Right renal pelvis (tissue), 4 donors: ENCODE data around the gene LRRC7. TPM values are rescaled to one million over a fixed set of nuclear protein-coding genes. Genes with fewer than 3 reads are reported as not detected.
A peak's percentile ranks its signal among the peaks of the same experiment; 100 is the strongest.

ENCODE experiments used
- DNase-seq, 4 donors: peaks; one replicate each; pipeline ENCODE4 v3.0.0-alpha.2; 2013; ENCODE audit warnings: low read depth in 4 of 4, low spot score in 3 of 4, missing footprints in 1 of 4
- polyA plus RNA-seq, 4 donors: library from polyadenylated mRNA; unstranded; fragments of 120-200 nt; gene quantifications; one replicate each; pipeline ENCODE4 v1.2.1, GENCODE V29; 2013; ENCODE audit not compliant: insufficient read length in 4 of 4

LRRC7 gene
- polyA plus RNA-seq, 4 donors, result 5.7 to 8.2 (median 6.7) TPM

DNA sequence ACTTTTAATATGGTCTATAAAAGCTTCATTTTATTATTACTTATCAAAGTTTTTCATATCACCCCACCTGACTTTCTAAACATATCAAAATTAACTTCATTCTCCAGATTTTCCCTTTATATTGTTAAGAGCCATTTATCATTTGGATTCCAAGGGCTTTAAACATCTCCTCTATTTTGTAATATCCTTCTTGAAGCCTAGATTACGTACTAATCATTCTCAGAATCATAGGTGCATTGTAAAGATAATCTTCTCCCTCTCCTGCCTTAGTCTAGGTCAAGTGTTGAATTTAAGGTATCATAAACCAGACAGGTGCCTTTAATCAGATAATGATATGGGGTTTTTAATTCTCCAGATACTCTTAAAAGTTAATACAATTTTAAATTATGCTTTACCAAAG, 509.3 kb downstream of the LRRC7 start:
- DNase-seq, result no peak

GRCh38 chr1:70079546-70079945, 511.8 kb downstream of the LRRC7 start:
- DNase-seq, result no peak

- no peak for DNase-seq
These were observed 515.8 kb downstream of the LRRC7 start for GRCh38 chr1:70083519-70083918.

GRCh38 chr1:70084314-70084915, 516.7 kb downstream of the LRRC7 start:
- no peak for DNase-seq

- DNase-seq, result no peak
These were observed 517.8 kb downstream of the LRRC7 start for GRCh38 chr1:70085521-70085920.

DNA sequence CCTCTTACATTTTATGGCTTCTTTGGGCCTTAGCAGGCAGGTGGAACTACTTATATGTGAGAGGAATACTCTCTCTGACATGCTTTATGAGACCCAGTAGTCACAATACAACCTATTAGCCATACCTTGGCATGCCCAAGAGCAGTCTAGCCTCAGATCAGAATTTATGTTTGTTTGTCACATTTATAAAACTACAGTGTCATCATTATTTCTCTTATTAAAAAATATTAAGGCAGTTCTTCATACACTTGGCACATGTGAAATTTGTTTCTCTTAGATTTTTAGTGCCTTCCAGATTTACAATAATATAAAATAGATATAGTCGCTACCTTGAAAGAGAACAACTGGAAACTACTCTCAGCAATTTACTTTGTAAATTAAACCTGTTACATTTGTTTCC, 519.2 kb downstream of the LRRC7 start:
- DNase-seq, result no peak

- DNase-seq, result no peak
These were observed 522.4 kb downstream of the LRRC7 start for GRCh38 chr1:70090141-70090540.

DNA sequence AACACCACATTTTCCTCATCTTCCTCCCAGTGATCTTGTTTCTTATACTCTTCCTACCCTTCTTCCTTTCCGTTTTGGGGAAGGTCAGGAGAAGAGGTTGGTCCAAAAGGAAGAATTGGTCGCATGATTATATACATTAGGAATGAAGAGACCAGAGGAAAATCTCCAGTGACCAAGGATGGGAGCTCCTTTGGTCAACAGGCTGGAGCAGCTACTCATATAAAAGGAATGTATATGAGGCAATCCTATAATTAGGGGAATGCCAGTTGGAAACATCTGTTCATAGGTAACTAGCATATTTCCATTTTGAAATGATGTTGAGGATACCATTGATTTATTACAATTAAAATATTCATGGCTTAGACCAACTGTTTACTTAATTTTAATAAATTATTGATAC, 523.2 kb downstream of the LRRC7 start:
- no peak for DNase-seq

- DNase-seq, result no peak
These were observed 524.1 kb downstream of the LRRC7 start for GRCh38 chr1:70091811-70092210.

- no peak for DNase-seq
These were observed 524.8 kb downstream of the LRRC7 start for GRCh38 chr1:70092526-70092925.

GRCh38 chr1:70093250-70093975, 525.7 kb downstream of the LRRC7 start:
- no peak for DNase-seq

- DNase-seq, result no peak
These were observed 533.5 kb downstream of the LRRC7 start for GRCh38 chr1:70101231-70101630.

GRCh38 chr1:70101774-70102173, 534.1 kb downstream of the LRRC7 start:
- DNase-seq, result no peak

GRCh38 chr1:70103770-70104169, 536.0 kb downstream of the LRRC7 start:
- DNase-seq, result no peak

DNA sequence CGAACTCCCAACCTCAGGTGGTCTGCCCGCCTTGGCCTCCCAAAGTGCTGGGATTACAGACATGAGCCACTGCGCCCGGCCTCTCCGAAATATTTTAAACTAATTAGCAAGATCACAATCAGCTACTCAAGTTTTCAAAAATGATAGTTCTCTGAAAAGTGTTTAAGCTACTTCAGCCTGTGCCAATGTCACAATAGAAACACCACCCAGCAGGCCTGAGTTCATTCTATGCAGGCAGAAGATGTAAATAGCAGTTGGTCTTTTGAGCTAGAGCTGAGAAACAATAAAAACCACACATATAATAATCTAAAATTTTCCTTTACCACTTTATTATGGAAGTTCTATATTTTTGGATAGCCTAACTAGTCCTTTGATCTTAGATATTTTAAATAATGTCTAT, 541.5 kb downstream of the LRRC7 start:
- no peak for DNase-seq

DNA sequence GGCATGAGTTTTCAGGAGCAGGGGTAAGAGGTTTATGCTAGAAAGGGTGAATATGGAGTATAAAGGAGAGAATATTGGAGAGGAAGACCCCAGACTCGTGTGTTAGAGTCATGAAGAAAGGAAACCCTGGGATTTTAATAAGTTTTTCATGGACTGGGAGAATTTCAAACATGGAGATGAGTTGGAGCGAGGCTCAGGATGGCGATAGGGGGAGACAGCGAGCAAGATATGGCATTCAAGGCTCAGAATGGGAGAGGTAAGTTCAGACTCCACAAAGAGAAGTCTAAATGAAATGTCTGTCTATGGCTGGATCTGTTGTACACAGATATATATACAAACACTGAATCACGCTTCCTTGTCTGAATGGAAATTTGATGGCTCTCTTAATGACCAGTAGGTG, 545.1 kb downstream of the LRRC7 start:
- no peak for DNase-seq

DNA sequence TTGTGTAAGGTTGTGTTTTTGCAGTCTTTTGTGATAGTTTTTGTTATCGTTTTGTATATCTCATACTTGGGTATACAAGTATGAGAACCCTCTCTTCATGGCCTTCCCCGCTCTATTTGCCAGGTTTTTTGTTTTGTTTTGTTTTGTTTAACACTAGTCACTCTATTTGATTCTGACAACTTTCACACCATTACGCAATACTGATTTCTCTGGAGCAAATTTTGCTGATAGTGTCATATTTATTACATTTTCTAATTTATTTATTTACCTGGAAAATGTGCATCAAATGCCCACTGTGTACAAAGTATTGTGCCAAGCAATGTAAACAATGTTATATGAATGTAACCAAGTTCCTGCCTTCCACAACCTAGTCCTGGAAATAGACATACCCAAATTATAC, 547.6 kb downstream of the LRRC7 start:
- DNase-seq, result no peak

DNA sequence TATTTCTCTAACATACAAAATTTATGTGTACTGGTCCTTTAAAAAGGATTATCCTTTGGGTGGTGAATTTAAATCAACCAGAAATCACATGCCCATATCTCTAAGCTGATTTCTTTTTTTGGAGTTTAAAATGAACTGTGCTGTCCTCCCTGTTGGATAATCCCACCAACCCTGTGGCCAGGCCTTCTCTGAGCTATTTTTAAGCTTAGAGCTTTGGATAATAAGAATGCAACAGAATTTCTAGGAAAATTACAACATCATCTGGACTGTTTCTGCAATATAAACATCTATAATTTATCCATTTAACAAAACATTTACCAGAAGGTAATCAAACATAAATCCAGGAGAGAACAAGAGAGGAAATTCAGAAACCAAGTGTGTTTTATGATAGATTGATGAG, 549.3 kb downstream of the LRRC7 start:
- no peak for DNase-seq

DNA sequence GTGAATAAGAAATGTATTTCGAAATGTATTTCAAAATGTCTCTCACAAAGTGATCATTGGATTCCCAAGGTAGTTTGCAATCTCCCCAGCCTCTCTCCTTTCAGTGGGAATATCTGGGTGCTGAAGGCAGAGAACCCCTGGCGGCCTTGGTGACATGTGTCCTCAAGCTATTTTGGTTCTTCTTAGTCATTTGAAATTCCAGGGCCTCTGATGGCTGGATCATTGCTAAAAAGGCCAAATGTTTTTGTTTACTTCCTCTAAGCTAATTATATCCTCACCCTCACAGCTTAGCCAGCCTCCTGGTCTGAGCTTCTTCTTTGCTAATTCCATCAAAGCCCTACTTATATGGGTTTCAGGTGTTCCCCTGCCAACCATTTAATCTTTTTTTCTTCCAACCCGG, 566.4 kb downstream of the LRRC7 start:
- DNase-seq, result no peak

DNA sequence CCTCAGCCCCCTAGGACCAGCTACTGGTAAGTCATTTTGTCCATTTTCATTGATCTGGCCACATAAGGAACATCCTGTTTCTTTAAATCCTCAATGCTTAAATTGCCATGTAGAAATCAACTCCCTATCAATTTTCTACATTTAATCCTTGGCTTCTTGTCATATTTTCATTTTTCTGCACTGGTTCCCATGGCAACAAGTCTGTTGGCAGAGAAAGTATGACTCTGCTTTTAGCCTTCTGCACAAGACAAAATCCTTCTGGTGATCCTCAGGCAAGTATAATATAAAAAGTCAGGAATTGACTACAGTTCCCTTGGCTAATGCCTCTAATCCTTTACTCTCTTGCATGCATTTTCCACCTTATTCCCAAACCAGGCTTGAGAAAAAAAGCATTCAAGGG, 572.6 kb downstream of the LRRC7 start:
- peak in 3 of 4 donors; percentile 28 to 43 (median 31) for DNase-seq

GRCh38 chr1:70140894-70141293, 573.2 kb downstream of the LRRC7 start:
- DNase-seq, result no peak

GRCh38 chr1:70142075-70142474, 574.4 kb downstream of the LRRC7 start:
- DNase-seq, result no peak
